GM23338 (cell line): ENCODE results near the gene AMFR. TPM values are rescaled to one million over a fixed set of nuclear protein-coding genes. Genes with fewer than 3 reads are reported as not detected.

ENCODE experiments used
- ATAC-seq: fragments of 200-7000 bp; cut with Tn5 transposase; 3 replicates; pipeline ENCODE4 v1.9.1; 2020
- DNase-seq: peaks from one replicate; pipeline ENCODE4 v3.0.0-alpha.2; 2015; ENCODE audit warnings: low spot score
- H2AFZ ChIP-seq: fragments of 200-600 bp; sonication (generic); 2 replicates; pipeline ENCODE4 v1.8.0; 2016; ENCODE audit warnings: antibody characterized with exemption, mild to moderate bottlenecking, moderate library complexity
- H3F3A ChIP-seq: fragments of 200-600 bp; sonication (generic); replicated peaks from 2 replicates; pipeline ENCODE4 v1.8.0; 2017; ENCODE audit warnings: antibody characterized with exemption, mixed run types, low read depth
- H3K27ac ChIP-seq: fragments of 200-600 bp; sonication (generic); 2 replicates; pipeline ENCODE4 v1.6.1; 2016; ENCODE audit warnings: low read depth
- H3K27me3 ChIP-seq: fragments of 200-600 bp; sonication (generic); 2 replicates; pipeline ENCODE4 v1.8.0; 2016; ENCODE audit warnings: mild to moderate bottlenecking, mixed run types, moderate library complexity; ENCODE audit not compliant: insufficient read depth
- H3K36me3 ChIP-seq: fragments of 200-600 bp; sonication (generic); 2 replicates; pipeline ENCODE4 v1.8.0; 2016; ENCODE audit warnings: mild to moderate bottlenecking; ENCODE audit not compliant: insufficient read depth
- H3K4me1 ChIP-seq: fragments of 200-600 bp; sonication (generic); 2 replicates; pipeline ENCODE4 v1.8.0; 2016; ENCODE audit warnings: mild to moderate bottlenecking, moderate library complexity; ENCODE audit not compliant: insufficient read depth
- H3K4me2 ChIP-seq: fragments of 200-600 bp; sonication (generic); 2 replicates; pipeline ENCODE4 v1.7.1; 2017; ENCODE audit warnings: mixed run types
- H3K4me3 ChIP-seq: fragments of 200-600 bp; sonication (generic); 2 replicates; pipeline ENCODE4 v1.6.1; 2016; ENCODE audit warnings: mixed run types
- H3K79me2 ChIP-seq: fragments of 200-600 bp; sonication (generic); replicated peaks from 2 replicates; pipeline ENCODE4 v1.8.0; 2017; ENCODE audit warnings: mild to moderate bottlenecking; ENCODE audit not compliant: insufficient read depth
- H3K9me2 ChIP-seq: fragments of 200-600 bp; sonication (generic); 2 replicates; pipeline ENCODE4 v1.8.0; 2017; ENCODE audit not compliant: insufficient read depth
- H4K20me1 ChIP-seq: fragments of 200-600 bp; sonication (generic); replicated peaks from 2 replicates; pipeline ENCODE4 v1.8.0; 2017; ENCODE audit warnings: mild to moderate bottlenecking; ENCODE audit not compliant: insufficient read depth
- H3K27ac Mint-ChIP-seq: 2 replicates; pipeline ENCODE4 v1.8.0; 2020; ENCODE audit warnings: inconsistent platforms, mild to moderate bottlenecking, moderate library complexity, mixed read lengths
- H3K27me3 Mint-ChIP-seq: 3 replicates; pipeline ENCODE4 v1.8.0; 2022; ENCODE audit warnings: low read depth, mild to moderate bottlenecking, moderate library complexity, mixed read lengths, inconsistent platforms; ENCODE audit not compliant: insufficient read depth, poor library complexity
- H3K36me3 Mint-ChIP-seq: 3 replicates; pipeline ENCODE4 v1.8.0; 2021; ENCODE audit warnings: low read depth, mild to moderate bottlenecking, inconsistent platforms, moderate library complexity, mixed read lengths
- H3K4me1 Mint-ChIP-seq: 3 replicates; pipeline ENCODE4 v1.8.0; 2020; ENCODE audit warnings: mild to moderate bottlenecking, inconsistent platforms, mixed read lengths
- H3K4me3 Mint-ChIP-seq: 3 replicates; pipeline ENCODE4 v1.8.0; 2021; ENCODE audit warnings: moderate library complexity, mild to moderate bottlenecking, inconsistent platforms, mixed read lengths
- H3K9me3 Mint-ChIP-seq: 3 replicates; pipeline ENCODE4 v1.8.0; 2020; ENCODE audit warnings: moderate library complexity, mild to moderate bottlenecking, inconsistent platforms, mixed read lengths
- CREB1 ChIP-seq: fragments of 250-450 bp; sonication (Bioruptor Pico); IDR thresholded peaks from 2 replicates; pipeline ENCODE4 v1.5.0; 2020; ENCODE audit warnings: low read depth, mild to moderate bottlenecking, moderate library complexity
- CTCF ChIP-seq, 2 experiments: fragments of 200-600 bp in 1 of 2; sonication (generic) in 1 of 2; conservative IDR thresholded peaks; 2 replicates each; pipeline versions ENCODE4 v1.5.1 to v1.6.1; 2016 to 2017; ENCODE audit warnings: antibody characterized with exemption in 2 of 2, low read depth in 2 of 2, mild to moderate bottlenecking in 2 of 2, moderate library complexity in 1 of 2
- ETS1 ChIP-seq: IDR thresholded peaks from 2 replicates; pipeline ENCODE4 v1.6.1; 2016; ENCODE audit warnings: antibody characterized with exemption
- EZH2phosphoT487 ChIP-seq: fragments of 200-600 bp; sonication (generic); IDR thresholded peaks from one replicate; pipeline ENCODE4 v1.8.1; 2018; ENCODE audit warnings: antibody characterized with exemption; ENCODE audit not compliant: unreplicated experiment
- NANOG ChIP-seq: IDR thresholded peaks from 2 replicates; pipeline ENCODE4 v1.6.1; 2016; ENCODE audit warnings: antibody characterized with exemption, borderline replicate concordance
- STAT1 ChIP-seq: IDR thresholded peaks from one replicate; pipeline ENCODE4 v1.6.1; 2016; ENCODE audit warnings: antibody characterized with exemption; ENCODE audit not compliant: unreplicated experiment
- ZNF114 ChIP-seq: fragments of 250-450 bp; sonication (Bioruptor Pico); IDR thresholded peaks from 2 replicates; pipeline ENCODE4 v1.5.0; 2020; ENCODE audit warnings: mild to moderate bottlenecking, moderate library complexity
- ZNF331 ChIP-seq: fragments of 250-450 bp; sonication (Bioruptor Pico); IDR thresholded peaks from 2 replicates; pipeline ENCODE4 v1.5.0; 2020; ENCODE audit warnings: low read depth, mild to moderate bottlenecking, moderate library complexity
- polyA plus RNA-seq: library from polyadenylated mRNA; unstranded; fragments of >200 nt; fragmentation: Nextera tagmentation; extraction: Ambion mirVana; gene quantifications from 2 replicates; pipeline ENCODE4 v1.2.1, GENCODE V29; 2016
- total RNA-seq: library from RNA; depleted of rRNA; stranded (reverse); fragments of >200 nt; shearing (Covaris generic); gene quantifications from 2 replicates; pipeline ENCODE4 v1.2.3, GENCODE V29; 2014
- TF ChIP-seq, protein P1 (sequence below): IDR thresholded peaks from one replicate; pipeline ENCODE4 v1.6.1; 2018; ENCODE audit warnings: antibody characterized with exemption; ENCODE audit not compliant: unreplicated experiment
- TF ChIP-seq, protein P2 (sequence below): fragments of 250-450 bp; sonication (Bioruptor Pico); IDR thresholded peaks from 2 replicates; pipeline ENCODE4 v1.5.0; 2020; ENCODE audit warnings: mild to moderate bottlenecking, moderate library complexity

Gene AMFR
- total and polyA plus RNA-seq, 2 experiments from 2014 or later: 9.0 to 41.1 TPM

DNA sequence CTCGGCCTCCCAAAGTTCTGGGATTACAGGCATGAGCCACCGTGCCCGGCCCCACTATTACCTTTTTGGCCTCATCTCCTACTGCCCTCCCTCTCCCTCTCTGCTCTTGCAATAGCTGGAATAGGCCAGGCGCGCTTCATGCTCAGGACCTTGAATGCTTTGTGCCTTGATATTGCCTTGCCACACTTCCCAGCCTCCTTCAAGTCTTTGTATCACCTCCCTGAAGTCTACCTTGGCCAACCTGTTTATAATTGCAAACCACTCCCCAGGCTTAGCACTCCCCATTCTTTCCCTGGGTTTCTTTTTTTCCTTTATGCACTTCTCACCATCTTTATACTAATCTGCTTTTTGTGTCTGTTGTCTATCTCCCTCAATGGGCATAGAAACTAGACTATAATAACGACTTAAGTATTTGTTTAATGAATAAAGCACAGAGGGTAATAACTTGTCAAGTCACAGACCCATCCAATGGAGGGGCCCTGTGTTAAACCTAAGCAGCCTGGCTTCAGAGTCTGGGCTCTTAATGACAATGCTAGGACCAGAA is 32.7 kb upstream of the AMFR start (continued):
- TF ChIP-seq, protein P1, sequence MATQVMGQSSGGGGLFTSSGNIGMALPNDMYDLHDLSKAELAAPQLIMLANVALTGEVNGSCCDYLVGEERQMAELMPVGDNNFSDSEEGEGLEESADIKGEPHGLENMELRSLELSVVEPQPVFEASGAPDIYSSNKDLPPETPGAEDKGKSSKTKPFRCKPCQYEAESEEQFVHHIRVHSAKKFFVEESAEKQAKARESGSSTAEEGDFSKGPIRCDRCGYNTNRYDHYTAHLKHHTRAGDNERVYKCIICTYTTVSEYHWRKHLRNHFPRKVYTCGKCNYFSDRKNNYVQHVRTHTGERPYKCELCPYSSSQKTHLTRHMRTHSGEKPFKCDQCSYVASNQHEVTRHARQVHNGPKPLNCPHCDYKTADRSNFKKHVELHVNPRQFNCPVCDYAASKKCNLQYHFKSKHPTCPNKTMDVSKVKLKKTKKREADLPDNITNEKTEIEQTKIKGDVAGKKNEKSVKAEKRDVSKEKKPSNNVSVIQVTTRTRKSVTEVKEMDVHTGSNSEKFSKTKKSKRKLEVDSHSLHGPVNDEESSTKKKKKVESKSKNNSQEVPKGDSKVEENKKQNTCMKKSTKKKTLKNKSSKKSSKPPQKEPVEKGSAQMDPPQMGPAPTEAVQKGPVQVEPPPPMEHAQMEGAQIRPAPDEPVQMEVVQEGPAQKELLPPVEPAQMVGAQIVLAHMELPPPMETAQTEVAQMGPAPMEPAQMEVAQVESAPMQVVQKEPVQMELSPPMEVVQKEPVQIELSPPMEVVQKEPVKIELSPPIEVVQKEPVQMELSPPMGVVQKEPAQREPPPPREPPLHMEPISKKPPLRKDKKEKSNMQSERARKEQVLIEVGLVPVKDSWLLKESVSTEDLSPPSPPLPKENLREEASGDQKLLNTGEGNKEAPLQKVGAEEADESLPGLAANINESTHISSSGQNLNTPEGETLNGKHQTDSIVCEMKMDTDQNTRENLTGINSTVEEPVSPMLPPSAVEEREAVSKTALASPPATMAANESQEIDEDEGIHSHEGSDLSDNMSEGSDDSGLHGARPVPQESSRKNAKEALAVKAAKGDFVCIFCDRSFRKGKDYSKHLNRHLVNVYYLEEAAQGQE: no peak
- no peak for TF ChIP-seq ZNF114 (CRISPR knock-in tag)

- Histone ChIP-seq H3K9me2 (no peaks in the 10 kb centered on the region), H3K4me1 (peaks cover 25% of the 10 kb centered on the region; the same call in 1 of the 2 replicates), H3F3A (no peaks in the 10 kb centered on the region), H3K4me3 (peak overlapping the region; percentile 92), H4K20me1 (peaks cover 49% of the 10 kb centered on the region), H3K27ac (peak overlapping the region; percentile 64; the same call in 1 of the 2 replicates), H2AFZ (peak overlapping the region; percentile 80), H3K27me3 (no peaks in the 10 kb centered on the region), H3K79me2 (peaks cover 62% of the 10 kb centered on the region), H3K4me2 (peak overlapping the region; percentile 86), H3K36me3 (peaks cover 32% of the 10 kb centered on the region)
- peak; percentile 66 for DNase-seq
- ATAC-seq: peak; percentile 69
- Mint-ChIP-seq H3K27ac (peak overlapping the region; percentile 97), H3K9me3 (no peaks in the 10 kb centered on the region), H3K4me3 (peak overlapping the region; percentile 95), H3K27me3 (no peaks in the 10 kb centered on the region), H3K4me1 (peaks cover 22% of the 10 kb centered on the region), H3K36me3 (peaks cover 34% of the 10 kb centered on the region)
- TF ChIP-seq EZH2phosphoT487: no peak
- no peak for TF ChIP-seq ZNF114 (CRISPR knock-in tag)
- TF ChIP-seq NANOG: no peak
- TF ChIP-seq CTCF (conservative IDR thresholded peaks at IDR 0.05; ENCODE audit: low read depth in 2 of 2): no peak
- no peak for TF ChIP-seq STAT1
- no peak for TF ChIP-seq ZNF331 (CRISPR knock-in tag)
- no peak for TF ChIP-seq CREB1
- TF ChIP-seq, protein P2, sequence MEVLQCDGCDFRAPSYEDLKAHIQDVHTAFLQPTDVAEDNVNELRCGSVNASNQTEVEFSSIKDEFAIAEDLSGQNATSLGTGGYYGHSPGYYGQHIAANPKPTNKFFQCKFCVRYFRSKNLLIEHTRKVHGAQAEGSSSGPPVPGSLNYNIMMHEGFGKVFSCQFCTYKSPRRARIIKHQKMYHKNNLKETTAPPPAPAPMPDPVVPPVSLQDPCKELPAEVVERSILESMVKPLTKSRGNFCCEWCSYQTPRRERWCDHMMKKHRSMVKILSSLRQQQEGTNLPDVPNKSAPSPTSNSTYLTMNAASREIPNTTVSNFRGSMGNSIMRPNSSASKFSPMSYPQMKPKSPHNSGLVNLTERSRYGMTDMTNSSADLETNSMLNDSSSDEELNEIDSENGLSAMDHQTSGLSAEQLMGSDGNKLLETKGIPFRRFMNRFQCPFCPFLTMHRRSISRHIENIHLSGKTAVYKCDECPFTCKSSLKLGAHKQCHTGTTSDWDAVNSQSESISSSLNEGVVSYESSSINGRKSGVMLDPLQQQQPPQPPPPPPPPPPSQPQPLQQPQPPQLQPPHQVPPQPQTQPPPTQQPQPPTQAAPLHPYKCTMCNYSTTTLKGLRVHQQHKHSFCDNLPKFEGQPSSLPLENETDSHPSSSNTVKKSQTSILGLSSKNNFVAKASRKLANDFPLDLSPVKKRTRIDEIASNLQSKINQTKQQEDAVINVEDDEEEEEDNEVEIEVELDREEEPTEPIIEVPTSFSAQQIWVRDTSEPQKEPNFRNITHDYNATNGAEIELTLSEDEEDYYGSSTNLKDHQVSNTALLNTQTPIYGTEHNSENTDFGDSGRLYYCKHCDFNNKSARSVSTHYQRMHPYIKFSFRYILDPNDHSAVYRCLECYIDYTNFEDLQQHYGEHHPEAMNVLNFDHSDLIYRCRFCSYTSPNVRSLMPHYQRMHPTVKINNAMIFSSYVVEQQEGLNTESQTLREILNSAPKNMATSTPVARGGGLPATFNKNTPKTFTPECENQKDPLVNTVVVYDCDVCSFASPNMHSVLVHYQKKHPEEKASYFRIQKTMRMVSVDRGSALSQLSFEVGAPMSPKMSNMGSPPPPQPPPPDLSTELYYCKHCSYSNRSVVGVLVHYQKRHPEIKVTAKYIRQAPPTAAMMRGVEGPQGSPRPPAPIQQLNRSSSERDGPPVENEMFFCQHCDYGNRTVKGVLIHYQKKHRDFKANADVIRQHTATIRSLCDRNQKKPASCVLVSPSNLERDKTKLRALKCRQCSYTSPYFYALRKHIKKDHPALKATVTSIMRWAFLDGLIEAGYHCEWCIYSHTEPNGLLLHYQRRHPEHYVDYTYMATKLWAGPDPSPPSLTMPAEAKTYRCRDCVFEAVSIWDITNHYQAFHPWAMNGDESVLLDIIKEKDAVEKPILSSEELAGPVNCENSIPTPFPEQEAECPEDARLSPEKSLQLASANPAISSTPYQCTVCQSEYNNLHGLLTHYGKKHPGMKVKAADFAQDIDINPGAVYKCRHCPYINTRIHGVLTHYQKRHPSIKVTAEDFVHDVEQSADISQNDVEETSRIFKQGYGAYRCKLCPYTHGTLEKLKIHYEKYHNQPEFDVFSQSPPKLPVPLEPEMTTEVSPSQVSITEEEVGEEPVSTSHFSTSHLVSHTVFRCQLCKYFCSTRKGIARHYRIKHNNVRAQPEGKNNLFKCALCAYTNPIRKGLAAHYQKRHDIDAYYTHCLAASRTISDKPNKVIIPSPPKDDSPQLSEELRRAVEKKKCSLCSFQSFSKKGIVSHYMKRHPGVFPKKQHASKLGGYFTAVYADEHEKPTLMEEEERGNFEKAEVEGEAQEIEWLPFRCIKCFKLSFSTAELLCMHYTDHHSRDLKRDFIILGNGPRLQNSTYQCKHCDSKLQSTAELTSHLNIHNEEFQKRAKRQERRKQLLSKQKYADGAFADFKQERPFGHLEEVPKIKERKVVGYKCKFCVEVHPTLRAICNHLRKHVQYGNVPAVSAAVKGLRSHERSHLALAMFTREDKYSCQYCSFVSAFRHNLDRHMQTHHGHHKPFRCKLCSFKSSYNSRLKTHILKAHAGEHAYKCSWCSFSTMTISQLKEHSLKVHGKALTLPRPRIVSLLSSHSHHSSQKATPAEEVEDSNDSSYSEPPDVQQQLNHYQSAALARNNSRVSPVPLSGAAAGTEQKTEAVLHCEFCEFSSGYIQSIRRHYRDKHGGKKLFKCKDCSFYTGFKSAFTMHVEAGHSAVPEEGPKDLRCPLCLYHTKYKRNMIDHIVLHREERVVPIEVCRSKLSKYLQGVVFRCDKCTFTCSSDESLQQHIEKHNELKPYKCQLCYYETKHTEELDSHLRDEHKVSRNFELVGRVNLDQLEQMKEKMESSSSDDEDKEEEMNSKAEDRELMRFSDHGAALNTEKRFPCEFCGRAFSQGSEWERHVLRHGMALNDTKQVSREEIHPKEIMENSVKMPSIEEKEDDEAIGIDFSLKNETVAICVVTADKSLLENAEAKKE: no peak
- TF ChIP-seq ETS1: no peak
Observed at GRCh38 chr16:56451753-56452689, 26.7 kb upstream of the AMFR start.
